Fibroblast of skin of right biceps (primary cell): ENCODE results near the gene MAP3K4.
"Not testable (repeated sequence)": the region's sequence is repeated elsewhere in the genome, so short reads cannot be mapped to it uniquely, and the experiment has no call there.

Experiments
- DNase-seq: peaks from one replicate; pipeline ENCODE4 v3.0.0-alpha.2; 2013

MAP3K4 gene

DNA sequence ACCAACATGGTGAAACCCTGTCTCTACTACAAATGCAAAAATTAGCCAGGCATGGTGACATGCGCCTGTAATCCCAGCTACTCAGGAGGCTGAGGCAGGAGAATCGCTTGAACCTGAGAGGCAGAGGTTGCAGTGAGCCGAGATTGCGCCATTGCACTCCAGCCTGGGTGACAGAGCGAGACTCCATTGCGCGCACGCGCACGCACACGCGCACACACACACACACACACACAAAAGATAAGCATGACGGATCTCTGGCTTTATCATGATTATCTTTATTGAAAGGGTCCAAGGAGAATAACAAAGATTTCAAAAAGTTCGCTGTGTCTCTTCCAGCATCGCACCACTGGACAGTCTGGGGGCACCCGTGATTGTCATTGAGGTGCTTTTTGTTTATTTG lies 19.0 kb upstream of the MAP3K4 start:
- DNase-seq, result not testable (repeated sequence)

DNA sequence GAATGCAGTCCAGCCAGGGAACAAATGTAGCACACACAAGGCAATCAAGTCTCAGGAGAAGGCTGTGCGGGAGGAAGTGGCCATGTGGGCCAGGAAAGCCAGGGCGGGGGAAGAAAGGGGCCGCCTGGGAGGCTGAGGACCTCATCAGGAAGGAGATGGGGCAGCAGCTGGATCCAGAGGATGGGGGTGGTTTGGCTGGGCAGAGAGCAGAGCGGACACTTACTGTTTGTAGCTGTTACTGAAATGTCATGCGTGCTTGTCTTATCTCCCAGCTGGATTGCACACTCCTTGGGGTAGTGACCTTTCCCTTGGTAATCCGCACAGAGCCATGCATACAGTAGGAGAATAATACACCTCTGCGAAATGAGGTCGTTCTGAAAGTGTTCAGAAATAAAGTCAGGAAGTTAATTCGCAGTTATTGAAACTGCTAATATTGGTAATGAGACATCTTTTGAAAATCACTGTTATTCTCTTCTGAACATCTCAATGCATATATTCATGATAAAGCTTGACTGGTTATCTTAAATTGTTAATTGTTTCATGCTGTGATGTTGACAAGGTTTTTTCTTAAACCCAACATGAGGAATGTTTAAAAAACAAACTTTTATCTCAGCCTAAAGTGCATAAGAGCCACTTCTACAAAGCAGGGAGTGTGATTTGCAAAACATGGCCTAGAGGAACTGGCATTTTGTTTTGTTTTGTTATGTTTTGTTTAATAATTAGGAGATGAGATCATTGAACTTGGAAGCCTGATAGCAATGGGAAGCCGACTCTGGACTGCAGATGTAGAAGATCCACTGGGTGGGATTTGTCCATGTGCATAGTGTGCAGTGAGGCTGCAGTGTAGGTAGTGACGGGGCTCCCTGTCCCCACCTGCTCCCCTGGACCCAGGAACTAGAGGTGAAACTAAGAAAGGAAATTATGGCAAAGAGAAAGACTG lies 18.0 kb upstream of the MAP3K4 start:
- peak; percentile 45 for DNase-seq

GRCh38 chr6:160974304-160974771 lies 17.2 kb upstream of the MAP3K4 start:
- DNase-seq, result peak; percentile 98

- no peak for DNase-seq
These were observed 16.4 kb upstream of the MAP3K4 start for GRCh38 chr6:160975162-160975561.

DNA sequence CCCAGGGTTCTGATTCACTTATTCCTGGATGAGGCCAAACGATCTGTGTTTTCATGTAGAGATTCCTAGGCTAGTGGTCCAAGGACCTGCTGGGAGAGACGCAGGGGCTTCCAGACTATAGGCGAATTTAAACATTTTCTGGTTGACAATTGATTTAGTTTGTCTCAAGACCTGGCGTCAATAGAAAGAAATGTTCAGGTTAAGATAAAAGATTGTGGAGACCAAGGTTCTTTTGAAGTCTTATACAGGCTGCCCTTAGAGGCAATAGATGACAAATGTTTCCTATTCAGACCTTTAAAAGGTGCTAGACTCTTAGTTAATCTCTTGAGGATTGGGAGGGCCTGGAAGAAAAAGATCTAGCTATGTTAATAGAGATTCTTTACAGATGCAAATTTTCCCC lies 15.6 kb upstream of the MAP3K4 start:
- not testable (repeated sequence) for DNase-seq

- peak; percentile 78 for DNase-seq
These were observed 13.2 kb upstream of the MAP3K4 start for GRCh38 chr6:160978141-160978901.

GRCh38 chr6:160979061-160979708 lies 12.4 kb upstream of the MAP3K4 start:
- no peak for DNase-seq

GRCh38 chr6:160983377-160983948 lies 8.1 kb upstream of the MAP3K4 start:
- DNase-seq, result not testable (repeated sequence)

DNA sequence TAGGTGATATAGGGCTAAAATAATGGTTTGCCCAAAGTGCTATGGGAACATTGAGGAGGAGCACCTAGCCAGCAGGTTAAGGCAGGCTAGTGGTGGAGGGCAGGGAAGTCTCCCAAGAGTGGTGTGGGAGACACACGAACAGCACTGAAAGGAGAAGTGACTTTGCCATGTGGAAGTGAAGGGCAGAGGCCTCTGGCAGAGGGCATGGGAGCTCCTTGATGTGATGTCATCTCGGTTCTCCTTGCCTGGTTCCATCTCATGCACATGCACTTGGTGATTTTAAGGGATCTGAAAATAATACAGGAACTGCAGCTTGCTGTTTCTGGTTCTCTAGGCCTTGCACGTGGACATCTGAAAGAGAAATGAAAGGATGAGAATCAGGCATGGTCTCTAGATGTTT lies 4.7 kb upstream of the MAP3K4 start:
- no peak for DNase-seq

DNA sequence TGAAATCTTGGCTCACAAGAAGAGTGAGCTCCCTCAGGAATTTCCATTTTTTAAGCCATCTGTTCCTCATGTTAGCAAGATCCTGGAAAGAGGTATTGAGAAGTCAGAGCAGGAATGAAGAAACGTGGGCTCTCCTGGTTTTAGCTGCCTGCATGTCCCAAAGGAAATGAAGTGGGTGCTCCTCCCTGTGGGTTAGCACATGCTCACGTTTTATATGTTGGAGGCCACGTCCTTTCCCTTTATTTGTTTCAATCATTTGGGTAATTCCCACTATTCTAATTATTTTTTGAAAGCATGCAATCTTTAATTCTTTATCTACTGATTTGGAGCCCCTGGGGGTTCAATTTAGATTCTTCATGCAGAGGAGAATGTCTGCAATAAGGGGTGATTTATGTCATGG lies 4.3 kb upstream of the MAP3K4 start:
- DNase-seq, result no peak

DNA sequence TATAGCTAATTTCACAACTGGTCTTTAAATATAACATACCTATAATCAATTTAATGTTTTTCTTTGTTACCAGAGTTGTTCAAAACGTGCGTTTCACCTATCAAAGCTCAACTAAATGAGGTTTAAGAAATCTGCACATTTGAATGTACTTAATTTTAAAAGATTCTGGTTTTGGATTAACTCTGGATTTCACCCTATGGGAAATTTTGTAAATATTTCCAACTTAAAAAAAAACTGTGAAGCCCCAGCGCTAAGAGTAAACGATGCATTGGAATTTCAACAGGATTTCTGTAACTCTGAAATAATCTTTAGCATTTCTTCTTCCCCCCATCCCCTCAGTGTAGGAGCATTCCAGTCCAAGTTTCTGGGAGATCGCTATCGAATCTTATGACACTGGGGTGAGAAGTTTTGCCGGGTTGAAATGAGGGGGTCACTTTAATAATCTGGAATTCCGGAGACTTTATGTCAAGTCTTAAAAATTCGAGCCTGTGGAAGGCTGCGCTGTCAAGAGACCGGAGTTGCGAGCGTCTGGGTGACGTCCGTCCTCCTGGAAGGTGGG lies 643 bp upstream of the MAP3K4 start:
- DNase-seq, result no peak

- peak; percentile 72 for DNase-seq
These were observed 751 bp downstream of the MAP3K4 start for GRCh38 chr6:160992061-160992979.

- no peak for DNase-seq
These were observed 1.4 kb downstream of the MAP3K4 start for GRCh38 chr6:160992980-160993314.

DNA sequence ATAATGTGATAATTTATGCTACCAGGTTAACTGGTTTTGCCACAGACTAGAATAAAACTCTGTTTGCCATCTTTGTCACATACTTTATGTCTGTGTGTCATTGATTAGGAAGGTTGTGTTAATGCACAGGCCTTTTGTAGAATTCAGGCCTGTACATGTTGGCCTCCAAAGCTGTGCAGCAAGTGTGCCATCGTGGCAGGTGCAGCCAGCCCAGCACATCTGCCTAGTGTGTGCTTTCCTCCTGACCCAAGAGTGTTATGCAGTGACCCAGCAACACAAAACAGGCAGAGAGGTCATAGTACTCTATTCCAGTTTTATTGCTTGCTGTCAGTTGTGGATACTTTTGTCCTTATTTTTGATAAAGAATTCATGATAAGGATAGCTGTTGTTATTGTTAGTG lies 3.7 kb downstream of the MAP3K4 start:
- no peak for DNase-seq

DNA sequence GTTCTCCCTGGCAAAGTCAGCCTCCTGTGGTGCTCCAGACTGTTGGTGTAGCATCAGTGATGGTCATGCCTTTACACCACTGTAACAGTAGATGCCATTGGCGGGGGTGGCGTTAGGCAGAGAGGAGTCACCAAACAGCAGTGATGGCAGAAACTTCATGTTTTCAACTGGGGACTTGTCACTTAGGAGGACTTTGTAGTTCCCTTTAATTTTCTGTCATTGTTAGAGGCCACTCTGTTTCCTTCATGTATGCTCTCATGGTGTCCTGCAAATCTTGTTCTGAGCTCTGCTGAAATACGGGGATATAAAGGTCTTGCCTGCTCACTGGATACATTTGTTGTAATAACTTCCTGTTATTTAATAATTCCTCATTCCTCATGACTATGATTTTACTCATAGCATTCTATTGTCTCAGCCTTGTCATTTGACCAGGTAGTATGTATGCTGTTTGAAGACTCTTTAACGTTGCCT lies 4.6 kb downstream of the MAP3K4 start:
- no peak for DNase-seq

GRCh38 chr6:160998217-160998616 lies 6.6 kb downstream of the MAP3K4 start:
- no peak for DNase-seq

DNA sequence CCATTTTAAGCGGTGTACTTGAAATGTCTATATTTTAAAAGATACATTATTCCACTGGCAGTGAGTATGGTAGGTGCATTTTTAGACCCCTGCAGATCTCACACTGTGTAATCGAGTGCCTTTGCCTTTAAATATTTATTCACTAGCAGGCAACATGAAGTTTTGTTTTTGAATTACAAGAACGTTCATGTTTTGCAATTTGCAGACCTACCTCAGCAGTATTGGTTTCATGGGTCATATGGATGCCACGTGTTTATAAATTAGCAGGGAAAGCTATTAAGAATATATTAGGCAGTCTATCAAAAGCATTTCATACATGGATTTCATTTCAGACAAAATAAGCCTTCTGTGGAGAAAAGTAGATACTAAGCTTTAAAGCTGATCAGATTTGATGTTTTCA lies 7.2 kb downstream of the MAP3K4 start:
- no peak for DNase-seq

GRCh38 chr6:160999516-160999915 lies 7.9 kb downstream of the MAP3K4 start:
- no peak for DNase-seq

DNA sequence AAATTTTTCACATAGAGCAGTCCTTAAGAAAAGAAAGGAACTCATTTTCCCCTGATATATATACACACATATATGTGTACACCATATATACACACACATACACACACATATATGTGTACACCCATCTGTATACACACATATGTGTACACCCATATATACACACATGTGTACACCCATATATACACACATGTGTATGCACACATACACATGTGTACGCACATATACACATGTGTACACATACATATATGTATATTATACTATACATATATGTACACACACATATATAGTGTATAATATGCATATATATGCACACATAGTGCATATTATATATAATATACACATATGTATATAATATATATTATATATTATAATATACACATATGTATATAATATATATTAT lies 9.1 kb downstream of the MAP3K4 start:
- no peak for DNase-seq

GRCh38 chr6:161001421-161001820 lies 9.9 kb downstream of the MAP3K4 start:
- DNase-seq, result no peak

DNA sequence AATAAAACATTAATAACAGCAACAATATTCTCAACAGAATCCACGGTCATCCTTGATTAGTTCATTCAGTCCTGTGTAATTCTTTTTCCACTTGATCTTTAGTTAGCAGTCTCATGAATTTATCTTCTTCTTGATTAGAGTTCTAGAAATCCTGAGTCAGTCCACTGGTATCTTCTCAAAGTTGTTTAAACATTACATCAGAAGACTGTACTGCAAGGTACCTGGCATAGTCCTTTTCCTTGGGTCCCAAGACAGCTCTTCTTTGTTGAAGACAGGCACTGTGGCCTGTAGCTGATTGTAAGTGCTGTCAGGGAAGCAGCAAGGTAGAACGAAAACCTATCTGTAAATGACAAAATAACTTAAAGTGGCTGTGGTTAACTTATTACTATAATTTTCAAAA lies 11.8 kb downstream of the MAP3K4 start:
- DNase-seq, result no peak

GRCh38 chr6:161008245-161008644 lies 16.7 kb downstream of the MAP3K4 start:
- DNase-seq, result no peak
